Adrenal gland (tissue), 12 donors: ENCODE data around the gene ORAI2. TPM values are rescaled to one million over a fixed set of nuclear protein-coding genes. Genes with fewer than 3 reads are reported as not detected.
A peak's percentile ranks its signal among the peaks of the same experiment; 100 is the strongest.

Experiments
- DNase-seq, 7 donors: peaks; one replicate each; pipeline ENCODE4 v3.0.0-alpha.2; 2019 to 2020
- H3K27ac ChIP-seq, 5 donors: fragments of 200-600 bp; sonication (generic) in 4 of 5; 1 replicate in 3 of 5; 2 replicates in 2 of 5; pipeline versions ENCODE4 v1.5.1 to v1.8.0; 2016 to 2020; ENCODE audit warnings: mild to moderate bottlenecking in 1 of 5
- H3K27me3 ChIP-seq: fragments of 200-600 bp; 2 replicates; pipeline ENCODE4 v1.8.0; 2021
- H3K36me3 ChIP-seq, 2 donors: fragments of 200-600 bp; replicated peaks in 1 of 2; 1 replicate in 1 of 2; 2 replicates in 1 of 2; pipeline versions ENCODE4 v1.5.1 to v1.8.0; 2018 to 2022
- H3K4me1 ChIP-seq, 2 donors: fragments of 200-600 bp; replicated peaks in 1 of 2; 1 replicate in 1 of 2; 2 replicates in 1 of 2; pipeline versions ENCODE4 v1.5.1 to v1.8.0; 2018 to 2021
- H3K4me3 ChIP-seq, 4 donors: fragments of 200-600 bp; sonication (generic) in 3 of 4; one replicate each; pipeline ENCODE4 v1.5.1; 2016 to 2018
- H3K9me3 ChIP-seq, 3 donors: fragments of 200-600 bp; sonication (generic) in 1 of 3; replicated peaks in 1 of 3; 1 replicate in 2 of 3; 2 replicates in 1 of 3; pipeline versions ENCODE4 v1.5.1 to v1.8.0; 2016 to 2021
- POLR2A ChIP-seq, 2 donors: fragments of 450-650 bp; IDR thresholded peaks; one replicate each; pipeline ENCODE4 v1.6.1; 2017; ENCODE audit warnings: antibody characterized with exemption in 2 of 2, mild to moderate bottlenecking in 2 of 2, moderate library complexity in 1 of 2
- WGBS, 4 donors: extraction: QIAGEN DNeasy Blood & Tissue Kit in 2 of 4; methylation state at CpG; one replicate each; pipeline versions ENCODE4 v1.1.5 to v1.1.7; 2013 to 2017; 5-methylcytosine and 5-hydroxymethylcytosine counted together
- intact Hi-C, 2 donors: fragments of 100-400 bp; cut with DNase I; formaldehyde crosslinking; loops; one replicate each; pipeline versions ENCODE4 v1.14.1 to v1.15.0; 2022 to 2023
- polyA plus RNA-seq, 3 donors: library from polyadenylated mRNA; stranded (reverse); fragments of 200-250 nt in 2 of 3; fragments of 350-450 nt in 1 of 3; fragmentation: Illumina TruSeq in 1 of 3; extraction: RNeasy Lipid Tissue Mini Kit (QIAGEN cat#74804) in 1 of 3; gene quantifications; one replicate each; pipeline ENCODE4 v1.2.3, GENCODE V29; 2013 to 2014
- total RNA-seq, 9 donors: library from RNA; depleted of rRNA in 4 of 9; stranded (reverse); fragments of >200 nt in 4 of 9; fragments of 120-200 nt in 1 of 9; fragmentation: NEBNext Ultra II Directional in 1 of 9; extraction: Animal tissue kit (Norgen Biotek cat#: 25700) in 1 of 9; gene quantifications; one replicate each; pipeline versions ENCODE4 v1.1.0 to v1.2.4, GENCODE V29; 2013 to 2023
- TF ChIP-seq, protein P1 (sequence below), 6 experiments: fragments of 450-650 bp in 4 of 6; fragments of 200-600 bp in 2 of 6; sonication (generic) in 1 of 6; IDR thresholded peaks; 1 replicate in 5 of 6; 2 replicates in 1 of 6; pipeline versions ENCODE4 v1.5.1 to v1.8.0; 2016 to 2021; ENCODE audit warnings: antibody characterized with exemption in 6 of 6, mild to moderate bottlenecking in 2 of 6, moderate library complexity in 1 of 6
- donor health status: healthy with polysubstance abuse.
- donor health status: Bipolar disorder and iron deficiency.
- donor health status: DM: yes; HTN: yes; CAD: no.
- donor health status: DM: no; HTN: no; CAD: no.
- donor health status: DM: no; HTN: no; CAD: no.
- donor health status: DM: yes; HTN: yes; CAD: no.

The ORAI2 gene
- total and polyA plus RNA-seq, 12 donors: 6.9 to 110 (median 32.1) TPM

DNA sequence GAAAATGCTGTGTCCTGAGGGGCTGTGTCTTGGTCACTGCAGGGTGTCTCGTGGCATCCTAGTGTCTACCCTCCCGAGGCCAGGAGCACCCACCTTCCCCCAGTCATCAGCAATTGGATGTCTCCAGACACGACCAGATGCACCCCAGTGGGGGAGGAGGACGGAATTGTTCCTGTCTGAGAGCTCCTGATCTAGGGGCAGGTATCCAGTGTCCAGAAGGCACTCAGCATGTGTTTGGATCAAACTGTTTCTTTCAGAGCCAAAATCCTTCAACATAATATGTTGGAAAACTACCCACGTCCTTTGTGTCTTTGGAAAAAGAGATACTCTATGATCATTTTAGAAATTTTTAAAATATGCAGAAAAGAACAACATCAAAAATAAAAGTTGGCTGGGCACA is 20.3 kb upstream of the ORAI2 start:
- Histone ChIP-seq H3K4me3 (no peak overlapping the region), H3K9me3 (no peaks in the 10 kb centered on the region), H3K27ac (peak overlapping the region in 2 of 5 donors; percentile 20 to 24), H3K36me3 (peaks cover 0 to 60% of the 10 kb centered on the region in 2 donors), H3K4me1 (peaks cover 6 to 20% of the 10 kb centered on the region in 2 donors), H3K27me3 (no peaks in the 10 kb centered on the region)
- WGBS, 4 donors: 69 to 84% (median 76%) methylated on average over 3 to 5 of the region's 5 CpGs
- no peak for DNase-seq
- TF ChIP-seq, protein P1, sequence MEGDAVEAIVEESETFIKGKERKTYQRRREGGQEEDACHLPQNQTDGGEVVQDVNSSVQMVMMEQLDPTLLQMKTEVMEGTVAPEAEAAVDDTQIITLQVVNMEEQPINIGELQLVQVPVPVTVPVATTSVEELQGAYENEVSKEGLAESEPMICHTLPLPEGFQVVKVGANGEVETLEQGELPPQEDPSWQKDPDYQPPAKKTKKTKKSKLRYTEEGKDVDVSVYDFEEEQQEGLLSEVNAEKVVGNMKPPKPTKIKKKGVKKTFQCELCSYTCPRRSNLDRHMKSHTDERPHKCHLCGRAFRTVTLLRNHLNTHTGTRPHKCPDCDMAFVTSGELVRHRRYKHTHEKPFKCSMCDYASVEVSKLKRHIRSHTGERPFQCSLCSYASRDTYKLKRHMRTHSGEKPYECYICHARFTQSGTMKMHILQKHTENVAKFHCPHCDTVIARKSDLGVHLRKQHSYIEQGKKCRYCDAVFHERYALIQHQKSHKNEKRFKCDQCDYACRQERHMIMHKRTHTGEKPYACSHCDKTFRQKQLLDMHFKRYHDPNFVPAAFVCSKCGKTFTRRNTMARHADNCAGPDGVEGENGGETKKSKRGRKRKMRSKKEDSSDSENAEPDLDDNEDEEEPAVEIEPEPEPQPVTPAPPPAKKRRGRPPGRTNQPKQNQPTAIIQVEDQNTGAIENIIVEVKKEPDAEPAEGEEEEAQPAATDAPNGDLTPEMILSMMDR (IDR thresholded peaks at IDR 0.05): no peak
- intact Hi-C loops: loop anchor here in 1 of 2 donors (10.0 kb wide), 1 partner anchor 52 kb away; the partner anchor contains the start of genes ALKBH4 and LRWD1

GRCh38 chr7:102413611-102414010 is 19.8 kb upstream of the ORAI2 start:
- Histone ChIP-seq H3K36me3 (peaks cover 0 to 59% of the 10 kb centered on the region in 2 donors), H3K27ac (no peak overlapping the region), H3K27me3 (no peaks in the 10 kb centered on the region), H3K4me3 (no peak overlapping the region), H3K9me3 (no peaks in the 10 kb centered on the region), H3K4me1 (peaks cover 6 to 20% of the 10 kb centered on the region in 2 donors)
- 89 to 98% (median 96%) methylated on average over 4 of the region's 4 CpGs for WGBS, 4 donors
- intact Hi-C loops: loop anchor here in 1 of 2 donors (10.0 kb wide), 1 partner anchor 51 kb away; the partner anchor contains the start of genes ALKBH4 and LRWD1
- TF ChIP-seq POLR2A (IDR thresholded peaks at IDR 0.05): no peak
- TF ChIP-seq, protein P1 (IDR thresholded peaks at IDR 0.05): no peak
- no peak for DNase-seq

- intact Hi-C loops: loop anchor here in 1 of 2 donors (10.0 kb wide), 1 partner anchor 49 kb away; the partner anchor contains the start of genes ALKBH4 and LRWD1
- Histone ChIP-seq H3K4me3 (no peak overlapping the region), H3K9me3 (no peaks in the 10 kb centered on the region), H3K27ac (peak overlapping the region in 2 of 5 donors; percentile 59 to 65), H3K36me3 (peaks cover 0 to 56% of the 10 kb centered on the region in 2 donors), H3K27me3 (no peaks in the 10 kb centered on the region), H3K4me1 (peaks cover 6 to 20% of the 10 kb centered on the region in 2 donors)
- TF ChIP-seq POLR2A (IDR thresholded peaks at IDR 0.05): no peak
- TF ChIP-seq, protein P1 (IDR thresholded peaks at IDR 0.05): no peak
- 54 to 64% (median 59%) methylated on average over 10 to 12 of the region's 12 CpGs for WGBS, 4 donors
- peak in 4 of 7 donors; percentile 45 to 68 (median 56) for DNase-seq
Observed at GRCh38 chr7:102415685-102416225, 17.6 kb upstream of the ORAI2 start.

DNA sequence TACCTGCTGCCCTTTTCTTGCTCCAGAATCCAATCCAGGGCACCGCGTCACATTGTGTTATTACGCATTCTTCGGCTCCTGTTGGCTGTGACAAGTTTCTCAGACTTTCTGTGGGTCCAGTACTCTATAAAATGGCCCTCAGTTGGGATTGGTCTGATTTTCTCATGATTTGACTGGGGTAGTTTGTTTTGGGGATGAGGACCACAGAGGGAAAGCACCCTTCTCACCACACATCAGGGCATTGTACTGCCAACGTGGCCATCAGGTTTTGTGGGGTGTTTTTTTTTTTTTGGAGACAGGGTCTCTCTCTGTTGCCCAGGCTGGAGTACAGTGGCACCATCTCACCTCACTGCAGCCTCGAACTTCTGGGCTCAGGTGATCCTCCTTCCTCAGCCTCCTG is 17.0 kb upstream of the ORAI2 start:
- H3K4me1 ChIP-seq: peaks cover 6 to 20% of the 10 kb centered on the region in 2 donors
- H3K4me3 ChIP-seq: no peak overlapping the region
- no peaks in the 10 kb centered on the region for H3K27me3 ChIP-seq
- WGBS, 4 donors: 73 to 80% (median 74%) methylated on average over 6 of the region's 6 CpGs
- intact Hi-C loops: loop anchor here in 1 of 2 donors (10.0 kb wide), 1 partner anchor 48 kb away; the partner anchor contains the start of genes ALKBH4 and LRWD1
- no peak for DNase-seq
- TF ChIP-seq, protein P1 (IDR thresholded peaks at IDR 0.05): no peak
- TF ChIP-seq POLR2A (IDR thresholded peaks at IDR 0.05): no peak
- H3K27ac ChIP-seq: peak overlapping the region in 2 of 5 donors; percentile 59 to 65
- no peaks in the 10 kb centered on the region for H3K9me3 ChIP-seq
- H3K36me3 ChIP-seq: peaks cover 0 to 56% of the 10 kb centered on the region in 2 donors
